Immature natural killer cell (primary cell): Measurements from ENCODE around the gene SLC26A11. TPM values are rescaled to one million over a fixed set of nuclear protein-coding genes. Genes with fewer than 3 reads are reported as not detected.
"Not testable (repeated sequence)": the region's sequence is repeated elsewhere in the genome, so short reads cannot be mapped to it uniquely, and the experiment has no call there.

Experiments
- DNase-seq, 3 donors: peaks; one replicate each; pipeline ENCODE4 v3.0.0; 2022; ENCODE audit warnings: mixed read lengths in 1 of 3
- H3K27ac Mint-ChIP-seq, 6 donors: one replicate each; pipeline ENCODE4 v1.8.0; 2020; ENCODE audit warnings: mixed read lengths in 6 of 6, mild to moderate bottlenecking in 5 of 6, inconsistent platforms in 4 of 6, moderate library complexity in 3 of 6
- H3K27me3 Mint-ChIP-seq, 3 donors: one replicate each; pipeline ENCODE4 v1.8.0; 2020 to 2021; ENCODE audit warnings: low read depth in 3 of 3, mild to moderate bottlenecking in 3 of 3, mixed read lengths in 3 of 3, moderate library complexity in 3 of 3, inconsistent platforms in 1 of 3
- H3K36me3 Mint-ChIP-seq, 3 donors: one replicate each; pipeline ENCODE4 v1.8.0; 2020; ENCODE audit warnings: mixed read lengths in 3 of 3, inconsistent platforms in 2 of 3, mild to moderate bottlenecking in 2 of 3
- H3K4me1 Mint-ChIP-seq, 2 donors: one replicate each; pipeline ENCODE4 v1.8.0; 2020; ENCODE audit warnings: inconsistent platforms in 2 of 2, mild to moderate bottlenecking in 2 of 2, mixed read lengths in 2 of 2, moderate library complexity in 1 of 2
- H3K4me3 Mint-ChIP-seq, 5 donors: one replicate each; pipeline ENCODE4 v1.8.0; 2020; ENCODE audit warnings: mild to moderate bottlenecking in 5 of 5, mixed read lengths in 5 of 5, inconsistent platforms in 3 of 5, moderate library complexity in 3 of 5
- H3K9me3 Mint-ChIP-seq, 6 donors: one replicate each; pipeline ENCODE4 v1.8.0; 2020; ENCODE audit warnings: mild to moderate bottlenecking in 6 of 6, mixed read lengths in 6 of 6, inconsistent platforms in 4 of 6, moderate library complexity in 3 of 6
- polyA plus RNA-seq, 3 donors: library from polyadenylated mRNA; unstranded; fragments of 300-500 nt; fragmentation: Illumina TruSeq; gene quantifications; one replicate each; pipeline ENCODE4 v1.2.3, GENCODE V29; 2021

SLC26A11 gene
- polyA plus RNA-seq, 3 donors from 2014 or later: 1.6 to 3.6 (median 3.3) TPM

DNA sequence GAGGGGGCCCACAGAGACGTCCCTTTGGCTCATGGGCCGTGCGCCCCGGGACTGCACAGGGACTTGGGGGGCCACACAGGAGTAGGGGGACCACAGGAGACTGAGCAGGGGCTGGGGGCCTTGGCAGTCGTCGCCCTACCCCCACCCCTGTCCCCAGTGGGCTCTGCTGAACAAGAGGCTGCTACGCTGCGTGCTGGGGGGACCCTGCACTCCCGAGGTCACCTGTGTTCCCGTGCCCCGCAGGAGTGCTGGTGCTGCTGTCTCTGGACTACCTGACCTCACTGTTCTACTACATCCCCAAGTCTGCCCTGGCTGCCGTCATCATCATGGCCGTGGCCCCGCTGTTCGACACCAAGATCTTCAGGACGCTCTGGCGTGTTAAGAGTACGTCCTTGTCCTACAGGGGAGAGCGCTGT is 26.0 kb downstream of the SLC26A11 start:
- Mint-ChIP-seq H3K4me1 (no peaks in the 10 kb centered on the region), H3K4me3 (no peak overlapping the region), H3K27me3 (peaks cover 0 to 3% (median 0%) of the 10 kb centered on the region in 3 donors), H3K36me3 (peaks cover 4 to 10% (median 8%) of the 10 kb centered on the region in 3 donors), H3K27ac (peak overlapping the region in 1 of 6 donors; percentile 59), H3K9me3 (no peaks in the 10 kb centered on the region)
- no peak for DNase-seq

DNA sequence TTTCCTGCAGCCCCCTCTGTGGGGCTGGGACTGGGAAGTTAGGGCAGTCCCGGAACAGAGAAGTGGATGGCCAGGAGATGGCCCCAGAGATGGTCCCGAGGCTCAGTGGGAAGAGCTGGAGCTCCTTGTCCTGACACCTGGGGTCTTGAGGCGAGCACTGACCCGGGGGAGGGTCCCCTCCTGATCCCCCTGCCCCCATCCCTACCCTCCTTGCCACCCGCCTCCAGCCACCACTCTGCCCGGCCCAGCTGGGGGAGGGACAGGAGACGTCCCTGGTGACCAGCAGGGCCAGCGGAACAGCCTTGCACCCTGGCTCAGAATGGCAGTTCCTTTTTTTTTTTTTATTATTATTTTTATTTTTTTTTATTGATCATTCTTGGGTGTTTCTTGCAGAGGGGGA is 26.5 kb downstream of the SLC26A11 start:
- Mint-ChIP-seq H3K9me3 (no peaks in the 10 kb centered on the region), H3K27ac (peak overlapping the region in 1 of 6 donors; percentile 59), H3K4me1 (no peaks in the 10 kb centered on the region), H3K27me3 (peaks cover 0 to 3% (median 0%) of the 10 kb centered on the region in 3 donors), H3K36me3 (peaks cover 0 to 6% (median 4%) of the 10 kb centered on the region in 3 donors), H3K4me3 (no peak overlapping the region)
- DNase-seq: no peak

DNA sequence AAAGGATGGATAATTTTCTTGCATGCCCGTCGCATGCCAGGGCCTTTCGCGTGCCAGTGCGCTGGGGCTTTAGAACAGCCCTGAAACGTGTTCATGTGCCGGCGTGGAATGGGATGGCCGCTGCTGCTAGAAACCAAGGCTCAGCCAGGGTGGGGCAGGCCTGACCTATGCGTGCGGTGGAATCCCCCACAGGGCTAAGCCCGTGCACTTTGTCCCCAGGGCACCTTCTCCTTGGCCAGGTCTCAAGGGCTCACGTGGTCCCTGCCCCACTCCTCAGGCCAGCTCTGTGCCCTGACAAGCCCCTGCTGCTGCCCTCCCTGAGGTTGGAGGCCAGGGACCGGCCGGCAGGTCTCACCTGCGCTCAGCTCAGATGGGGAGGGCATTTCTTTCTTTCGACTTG is 27.3 kb downstream of the SLC26A11 start:
- H3K27me3 Mint-ChIP-seq: peaks cover 0 to 3% (median 0%) of the 10 kb centered on the region in 3 donors

DNA sequence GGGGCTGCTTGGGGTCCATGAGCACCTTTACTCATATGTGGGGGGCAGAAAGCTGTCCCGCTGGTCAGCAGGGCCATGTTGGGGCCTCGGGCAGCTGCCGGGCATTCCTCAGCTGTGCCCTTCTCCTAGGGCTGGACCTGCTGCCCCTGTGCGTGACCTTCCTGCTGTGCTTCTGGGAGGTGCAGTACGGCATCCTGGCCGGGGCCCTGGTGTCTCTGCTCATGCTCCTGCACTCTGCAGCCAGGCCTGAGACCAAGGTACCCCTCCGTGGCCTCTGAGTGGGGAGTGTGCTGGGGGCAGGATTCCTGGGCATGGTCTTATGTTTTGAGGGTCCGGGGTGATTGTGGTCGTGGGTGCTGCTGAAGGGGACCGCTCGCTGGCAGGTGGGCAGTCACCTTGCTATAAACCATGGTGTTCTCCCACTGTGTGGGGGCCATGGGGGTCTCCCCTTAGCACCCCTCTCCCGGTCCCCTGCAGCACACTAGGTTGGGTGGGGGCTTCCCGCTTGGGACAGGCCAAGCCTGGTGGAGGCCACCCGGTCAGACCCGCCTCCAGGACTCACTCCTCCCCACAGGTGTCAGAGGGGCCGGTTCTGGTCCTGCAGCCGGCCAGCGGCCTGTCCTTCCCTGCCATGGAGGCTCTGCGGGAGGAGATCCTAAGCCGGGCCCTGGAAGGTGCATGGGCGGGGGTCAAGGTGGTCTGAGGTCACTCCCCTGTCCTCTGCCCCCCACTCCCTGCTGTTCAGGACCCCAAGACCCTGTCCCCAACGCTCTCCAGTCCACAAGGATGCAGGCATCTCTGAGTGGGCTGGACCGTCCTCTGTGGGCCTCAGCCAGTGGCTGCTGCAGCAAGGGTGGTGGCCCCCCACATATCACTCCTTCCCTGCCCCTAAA is 28.0 kb downstream of the SLC26A11 start:
- DNase-seq: no peak
- Mint-ChIP-seq H3K4me1 (peaks cover 2 to 4% of the 10 kb centered on the region in 2 donors), H3K27ac (no peak overlapping the region), H3K4me3 (no peak overlapping the region), H3K9me3 (no peaks in the 10 kb centered on the region), H3K36me3 (peaks cover 0 to 4% (median 0%) of the 10 kb centered on the region in 3 donors), H3K27me3 (peaks cover 0 to 3% (median 0%) of the 10 kb centered on the region in 3 donors)

More for the DNA sequence above, 27.3 kb downstream of the SLC26A11 start:
- Mint-ChIP-seq H3K4me1 (no peaks in the 10 kb centered on the region), H3K27ac (no peak overlapping the region), H3K36me3 (peaks cover 0 to 4% (median under 1%) of the 10 kb centered on the region in 3 donors), H3K4me3 (no peak overlapping the region), H3K9me3 (no peaks in the 10 kb centered on the region)
- DNase-seq: no peak

DNA sequence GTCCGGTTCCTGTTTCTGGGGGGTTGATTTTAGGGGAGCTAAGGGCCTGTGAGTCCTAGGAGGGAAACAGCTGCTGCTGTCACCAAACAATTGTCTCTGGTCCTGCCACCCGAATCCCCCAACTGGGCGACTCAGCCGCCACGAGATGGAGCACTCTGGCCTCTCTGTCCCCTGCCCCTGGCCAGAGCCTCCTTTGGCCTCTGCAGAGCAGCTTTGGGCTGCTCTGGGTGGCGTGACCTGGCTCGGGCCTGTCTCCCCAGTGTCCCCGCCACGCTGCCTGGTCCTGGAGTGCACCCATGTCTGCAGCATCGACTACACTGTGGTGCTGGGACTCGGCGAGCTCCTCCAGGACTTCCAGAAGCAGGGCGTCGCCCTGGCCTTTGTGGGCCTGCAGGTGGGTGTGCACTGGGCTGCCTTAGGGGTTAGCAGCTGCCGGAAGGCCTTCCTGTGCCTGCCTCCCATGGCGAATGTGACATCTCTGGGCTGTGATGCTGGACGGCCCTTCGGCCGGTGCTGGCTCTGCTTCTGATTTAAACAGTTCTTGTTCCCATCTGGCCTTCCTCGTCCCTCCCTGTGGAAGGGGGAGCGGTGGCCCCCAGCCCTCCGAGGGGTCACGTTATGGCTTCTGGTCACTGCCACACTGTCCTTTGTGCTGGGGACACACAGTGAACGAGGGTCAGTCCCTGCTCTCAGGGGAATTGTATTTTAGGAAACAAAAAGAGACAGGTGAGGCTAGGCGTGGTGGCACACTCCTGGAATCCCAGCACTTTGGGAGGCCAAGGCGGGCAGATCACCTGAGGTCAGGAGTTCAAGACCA is 28.9 kb downstream of the SLC26A11 start:
- Mint-ChIP-seq H3K4me1 (peaks cover 5 to 9% of the 10 kb centered on the region in 2 donors), H3K36me3 (peaks cover 0 to 4% (median 0%) of the 10 kb centered on the region in 3 donors), H3K27me3 (peaks cover 0 to 3% (median 0%) of the 10 kb centered on the region in 3 donors), H3K9me3 (no peaks in the 10 kb centered on the region), H3K4me3 (no peak overlapping the region), H3K27ac (no peak overlapping the region)
- DNase-seq: no peak

DNA sequence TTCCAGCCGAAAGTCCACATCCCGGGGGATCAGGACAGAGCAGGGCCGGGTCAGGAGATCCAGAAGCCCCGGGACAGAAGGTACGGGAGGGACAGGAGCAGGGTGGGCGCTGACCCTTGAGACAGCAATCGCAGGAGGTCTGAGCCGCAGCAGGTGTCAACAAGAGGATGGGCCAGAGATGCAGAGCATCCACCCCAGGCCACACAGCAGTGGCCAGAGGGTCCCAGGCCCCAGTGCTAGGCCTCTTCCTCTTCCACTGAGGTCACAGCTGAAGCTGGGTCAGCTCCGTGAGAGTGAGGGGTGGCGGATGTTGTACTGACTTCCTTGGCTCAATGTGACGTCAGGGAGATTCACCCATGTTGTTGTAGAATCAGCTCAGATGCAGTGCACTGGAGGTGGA is 31.7 kb downstream of the SLC26A11 start:
- Mint-ChIP-seq H3K4me1 (peaks cover 19 to 23% of the 10 kb centered on the region in 2 donors), H3K27me3 (peaks cover 0 to 5% (median 2%) of the 10 kb centered on the region in 3 donors), H3K27ac (no peak overlapping the region), H3K9me3 (no peaks in the 10 kb centered on the region), H3K36me3 (no peaks in the 10 kb centered on the region), H3K4me3 (no peak overlapping the region)
- no peak for DNase-seq

DNA sequence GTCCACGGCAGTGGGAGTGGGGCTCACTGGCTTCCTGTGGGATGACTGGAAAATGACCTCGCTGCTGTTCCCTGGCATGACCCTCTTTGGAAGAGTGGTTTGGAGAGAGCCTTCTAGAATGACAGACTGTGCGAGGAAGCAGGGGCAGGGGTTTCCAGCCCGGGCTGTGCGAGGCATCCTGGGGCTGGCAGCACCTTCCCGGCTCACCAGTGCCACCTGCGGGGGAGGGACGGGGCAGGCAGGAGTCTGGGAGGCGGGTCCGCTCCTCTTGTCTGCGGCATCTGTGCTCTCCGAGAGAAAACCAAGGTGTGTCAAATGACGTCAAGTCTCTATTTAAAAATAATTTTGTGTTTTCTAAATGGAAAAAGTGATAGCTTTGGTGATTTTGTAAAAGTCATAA is 32.6 kb downstream of the SLC26A11 start:
- H3K4me3 Mint-ChIP-seq: no peak overlapping the region
- peaks cover 19 to 23% of the 10 kb centered on the region in 2 donors for H3K4me1 Mint-ChIP-seq
- peak overlapping the region in 2 of 6 donors; percentile 28 to 36 for H3K27ac Mint-ChIP-seq

DNA sequence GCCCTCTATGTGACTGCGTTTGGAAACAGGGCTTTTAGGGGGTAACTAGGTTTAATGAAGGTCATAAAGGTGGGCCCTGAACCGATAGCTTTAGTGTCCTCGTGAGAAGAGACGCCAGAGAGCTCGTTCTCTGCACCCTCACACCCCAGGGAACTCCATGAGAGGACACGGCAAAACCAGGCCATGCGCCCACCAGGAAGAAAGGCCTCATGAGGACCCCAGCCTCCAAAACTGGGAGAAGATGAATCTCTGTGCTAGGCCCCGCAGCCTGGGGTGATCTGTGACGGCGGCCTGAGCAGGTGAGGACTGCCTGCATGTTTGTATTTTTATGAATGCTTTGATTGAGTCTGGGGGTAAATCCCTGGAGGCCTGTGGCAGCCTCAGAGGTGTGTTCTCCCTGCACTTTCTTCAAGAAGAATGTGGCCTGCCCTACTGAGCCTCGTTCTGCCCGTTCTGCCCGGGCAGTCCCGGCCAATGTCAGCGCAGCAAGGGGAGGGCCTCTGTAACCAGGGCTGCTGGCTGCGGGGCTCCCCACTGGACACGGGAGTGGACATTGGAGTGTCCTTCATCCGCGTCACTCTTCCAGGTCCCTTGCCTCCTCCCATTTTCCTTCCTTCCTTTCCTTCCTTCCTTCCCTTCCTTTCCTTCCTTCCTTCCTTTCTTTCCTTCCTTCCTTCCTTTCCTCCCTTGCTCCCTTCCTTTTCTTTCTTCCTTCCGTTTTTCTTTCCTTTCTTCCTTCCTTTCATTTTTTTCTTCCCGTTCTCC is 33.6 kb downstream of the SLC26A11 start:
- Mint-ChIP-seq H3K4me3 (peak overlapping the region in 1 of 5 donors; percentile 7), H3K27me3 (peaks cover 1 to 5% (median 2%) of the 10 kb centered on the region in 3 donors), H3K9me3 (no peaks in the 10 kb centered on the region), H3K4me1 (peaks cover 21 to 30% of the 10 kb centered on the region in 2 donors), H3K27ac (peak overlapping the region in 4 of 6 donors; percentile 31 to 92 (median 60)), H3K36me3 (no peaks in the 10 kb centered on the region)
- DNase-seq: no peak

More for the DNA sequence above, 32.6 kb downstream of the SLC26A11 start:
- Mint-ChIP-seq H3K27me3 (peaks cover 0 to 5% (median 2%) of the 10 kb centered on the region in 3 donors), H3K36me3 (no peaks in the 10 kb centered on the region), H3K9me3 (no peaks in the 10 kb centered on the region)
- DNase-seq: peak; percentile 60 to 72 (median 64)

DNA sequence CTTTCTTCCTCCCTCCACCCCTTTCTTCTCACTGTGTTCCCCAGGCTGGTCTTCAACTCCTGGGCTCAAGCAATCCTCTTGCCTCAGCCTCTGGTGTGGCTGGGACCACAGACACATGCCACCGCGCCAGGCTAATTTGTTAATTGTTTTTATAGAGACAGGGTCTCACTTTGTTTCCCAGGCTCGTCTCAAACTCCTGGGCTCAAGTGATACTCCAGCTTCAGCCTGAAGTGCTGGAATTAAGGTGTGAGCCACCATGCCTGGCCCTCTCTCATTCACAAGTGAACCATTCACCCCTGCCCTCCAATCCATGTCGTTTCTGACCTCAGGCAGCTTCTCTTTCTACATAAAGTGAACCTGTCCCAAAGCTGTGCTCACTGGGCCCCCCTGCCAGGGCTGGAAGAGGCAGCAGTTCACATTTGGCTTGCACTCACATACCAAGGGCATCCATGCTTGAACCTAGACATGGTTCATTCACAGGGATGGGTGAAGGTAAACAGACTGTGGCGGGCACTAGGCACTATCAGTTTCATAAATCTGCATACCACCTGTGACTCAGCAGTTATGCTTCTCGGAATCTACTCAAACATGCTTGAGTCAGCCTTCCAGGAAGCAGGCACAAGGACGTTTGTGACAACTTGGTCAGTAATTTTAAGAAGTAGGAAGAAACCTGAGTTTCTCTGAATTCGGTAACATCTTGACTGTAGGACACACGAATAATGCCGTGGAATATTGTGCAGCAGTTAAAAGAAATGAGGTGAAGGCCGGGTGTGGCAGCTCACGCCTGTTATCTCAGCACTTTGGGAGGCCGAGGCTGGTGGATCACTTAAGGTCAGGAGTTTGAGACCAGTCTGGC is 34.4 kb downstream of the SLC26A11 start:
- Mint-ChIP-seq H3K36me3 (no peaks in the 10 kb centered on the region), H3K4me1 (peaks cover 26 to 32% of the 10 kb centered on the region in 2 donors), H3K27me3 (peaks cover 2 to 7% (median 4%) of the 10 kb centered on the region in 3 donors), H3K27ac (peak overlapping the region; percentile 42 to 92 (median 84)), H3K9me3 (no peaks in the 10 kb centered on the region), H3K4me3 (peak overlapping the region; percentile 33 to 77 (median 53))
- peak in 2 of 3 donors; percentile 26 to 55 for DNase-seq

DNA sequence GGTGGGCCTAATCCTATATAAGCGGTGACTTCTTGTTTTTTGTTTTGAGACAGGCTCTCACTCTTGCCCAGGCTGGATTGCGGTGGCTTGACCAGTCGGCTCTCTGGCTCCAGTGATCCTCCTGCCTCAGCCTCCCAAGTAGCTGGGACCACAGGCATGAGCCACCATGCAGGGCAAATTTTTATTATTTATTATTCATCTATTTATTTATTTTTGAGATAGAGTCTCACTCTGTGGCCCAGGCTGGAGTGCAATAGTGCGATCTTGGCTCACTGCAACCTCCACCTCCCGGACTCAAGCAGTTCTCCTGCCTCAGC is 35.8 kb downstream of the SLC26A11 start:
- Mint-ChIP-seq H3K27ac (no peak overlapping the region), H3K36me3 (no peaks in the 10 kb centered on the region), H3K4me1 (peaks cover 29 to 32% of the 10 kb centered on the region in 2 donors), H3K9me3 (no peaks in the 10 kb centered on the region), H3K4me3 (no peak overlapping the region), H3K27me3 (peaks cover 2 to 7% (median 5%) of the 10 kb centered on the region in 3 donors)
- DNase-seq: no peak

DNA sequence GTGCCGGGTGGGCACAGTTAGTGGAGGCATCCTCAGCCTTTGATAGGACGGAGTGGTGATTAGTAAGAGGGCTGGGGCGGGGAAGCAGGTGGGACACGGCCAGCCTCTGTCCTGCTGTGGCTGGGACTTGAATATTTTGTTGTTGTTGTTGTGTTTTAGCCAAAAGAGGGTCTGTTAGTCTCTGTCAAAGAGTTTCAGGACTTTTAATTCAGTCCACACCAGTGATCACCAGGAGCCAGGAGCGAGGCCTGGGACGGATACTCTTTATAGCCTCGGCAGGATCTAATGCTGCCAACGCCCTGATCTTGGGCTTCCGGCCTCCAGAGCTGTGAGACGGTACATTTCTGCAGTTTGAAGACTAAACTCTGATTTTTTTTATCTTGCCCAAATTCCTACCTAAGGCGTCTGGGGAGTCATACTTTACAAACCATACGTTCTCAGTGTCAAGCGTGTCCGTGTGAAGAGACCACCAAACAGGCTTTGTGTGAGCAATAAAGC is 37.5 kb downstream of the SLC26A11 start:
- DNase-seq: no peak
- peak overlapping the region in 5 of 6 donors; percentile 78 to 97 (median 91) for H3K27ac Mint-ChIP-seq
- no peaks in the 10 kb centered on the region for H3K36me3 Mint-ChIP-seq
- H3K4me3 Mint-ChIP-seq: peak overlapping the region in 2 of 5 donors; percentile 33 to 91
- H3K27me3 Mint-ChIP-seq: peaks cover 5 to 18% (median 10%) of the 10 kb centered on the region in 3 donors
- peaks cover 41 to 46% of the 10 kb centered on the region in 2 donors for H3K4me1 Mint-ChIP-seq
- H3K9me3 Mint-ChIP-seq: no peaks in the 10 kb centered on the region

DNA sequence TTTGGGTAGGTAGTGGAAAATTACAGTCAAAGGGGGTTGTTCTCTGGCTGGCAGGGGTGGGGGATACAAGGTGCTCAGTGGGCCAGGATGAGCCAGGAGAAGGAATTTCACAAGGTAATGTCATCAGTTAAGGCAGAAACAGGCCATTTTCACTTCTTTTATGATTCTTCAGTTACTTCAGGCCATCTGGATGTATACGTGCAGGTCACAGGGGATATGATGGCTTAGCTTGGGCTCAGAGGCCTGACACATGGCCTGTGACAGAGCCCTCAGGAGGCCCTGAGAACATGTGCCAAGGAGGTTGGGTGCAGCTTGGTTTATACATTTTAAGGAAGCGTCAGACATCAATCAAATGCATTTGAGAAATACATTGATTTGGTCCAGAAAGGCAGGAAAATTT is 38.1 kb downstream of the SLC26A11 start:
- Mint-ChIP-seq H3K4me3 (peak overlapping the region; percentile 64 to 91 (median 82)), H3K4me1 (peaks cover 43 to 44% of the 10 kb centered on the region in 2 donors), H3K27me3 (peaks cover 5 to 18% (median 10%) of the 10 kb centered on the region in 3 donors), H3K27ac (peak overlapping the region; percentile 71 to 97 (median 84))
- not testable (repeated sequence) for H3K9me3 Mint-ChIP-seq, H3K36me3 Mint-ChIP-seq, DNase-seq
